Measurements from ENCODE around the gene USP10. TPM values are rescaled to one million over a fixed set of nuclear protein-coding genes. Genes with fewer than 3 reads are reported as not detected.
A peak's percentile ranks its signal among the peaks of the same experiment; 100 is the strongest.

The USP10 gene
- total RNA-seq, 4 donors from 2014 or later, result 31.7 to 56.1 (median 43.2) TPM

DNA sequence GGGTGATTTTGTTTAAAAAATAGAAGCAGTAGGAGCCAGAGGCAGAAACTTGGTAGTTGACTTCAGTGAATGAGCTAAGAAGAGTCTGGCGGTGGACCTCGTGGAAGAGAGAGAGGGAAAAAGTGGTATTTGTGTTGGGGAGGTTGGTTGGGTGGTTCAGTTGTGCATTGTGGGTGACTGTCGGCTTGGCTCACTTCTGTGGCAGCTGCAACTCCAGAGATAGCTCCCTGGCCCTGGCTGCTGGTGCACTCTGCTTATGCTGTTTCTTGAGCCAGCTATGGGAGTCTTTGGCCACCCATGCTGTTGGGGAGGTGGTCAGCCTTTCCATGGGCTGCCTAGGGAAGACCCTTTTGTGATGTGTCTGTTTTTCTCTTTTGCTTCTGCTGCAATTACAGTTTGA is 69.6 kb downstream of the USP10 start:
- Histone ChIP-seq H3K4me1 (peaks cover 0 to 19% (median 0%) of the 10 kb centered on the region in 4 donors), H3K27me3 (no peaks in the 10 kb centered on the region), H3K4me3 (no peak overlapping the region), H3K27ac (no peak overlapping the region), H3K36me3 (peaks cover 0 to 81% (median 12%) of the 10 kb centered on the region in 3 donors), H3K9me3 (no peaks in the 10 kb centered on the region)
- TF ChIP-seq EP300 (IDR thresholded peaks at IDR 0.05) (no peak), POLR2A (IDR thresholded peaks at IDR 0.05) (no peak)
- TF ChIP-seq, protein P1, sequence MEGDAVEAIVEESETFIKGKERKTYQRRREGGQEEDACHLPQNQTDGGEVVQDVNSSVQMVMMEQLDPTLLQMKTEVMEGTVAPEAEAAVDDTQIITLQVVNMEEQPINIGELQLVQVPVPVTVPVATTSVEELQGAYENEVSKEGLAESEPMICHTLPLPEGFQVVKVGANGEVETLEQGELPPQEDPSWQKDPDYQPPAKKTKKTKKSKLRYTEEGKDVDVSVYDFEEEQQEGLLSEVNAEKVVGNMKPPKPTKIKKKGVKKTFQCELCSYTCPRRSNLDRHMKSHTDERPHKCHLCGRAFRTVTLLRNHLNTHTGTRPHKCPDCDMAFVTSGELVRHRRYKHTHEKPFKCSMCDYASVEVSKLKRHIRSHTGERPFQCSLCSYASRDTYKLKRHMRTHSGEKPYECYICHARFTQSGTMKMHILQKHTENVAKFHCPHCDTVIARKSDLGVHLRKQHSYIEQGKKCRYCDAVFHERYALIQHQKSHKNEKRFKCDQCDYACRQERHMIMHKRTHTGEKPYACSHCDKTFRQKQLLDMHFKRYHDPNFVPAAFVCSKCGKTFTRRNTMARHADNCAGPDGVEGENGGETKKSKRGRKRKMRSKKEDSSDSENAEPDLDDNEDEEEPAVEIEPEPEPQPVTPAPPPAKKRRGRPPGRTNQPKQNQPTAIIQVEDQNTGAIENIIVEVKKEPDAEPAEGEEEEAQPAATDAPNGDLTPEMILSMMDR (IDR thresholded peaks at IDR 0.05), result no peak
- DNase-seq (ENCODE audit: low spot score in 2 of 2), result no peak
- 86 to 94% methylated on average over 3 of the region's 3 CpGs for WGBS, 2 donors

DNA sequence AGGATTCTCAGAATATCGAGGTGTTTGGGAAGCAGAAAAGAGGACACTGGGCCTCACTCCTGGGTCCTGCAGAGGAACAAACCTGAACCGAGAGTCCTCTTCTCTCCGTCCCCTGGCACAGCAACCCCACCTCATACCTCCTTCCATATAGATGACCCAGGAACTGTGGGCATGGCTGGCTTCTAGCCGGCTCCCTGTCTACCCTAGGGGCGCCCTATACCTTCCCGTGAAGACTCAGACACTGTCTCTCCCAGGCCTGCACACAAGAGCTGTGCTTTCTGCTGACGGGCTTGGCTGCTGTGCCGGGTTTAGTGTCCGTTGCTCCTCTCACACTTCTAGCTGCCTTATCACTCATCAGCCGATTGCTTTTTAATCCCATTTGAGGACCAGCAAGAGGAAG is 73.5 kb downstream of the USP10 start:
- WGBS, 2 donors, result 85 to 90% methylated on average over 10 of the region's 10 CpGs
- TF ChIP-seq EP300 (IDR thresholded peaks at IDR 0.05) (no peak), POLR2A (IDR thresholded peaks at IDR 0.05) (no peak)
- TF ChIP-seq, protein P1 (IDR thresholded peaks at IDR 0.05), result no peak
- peaks cover 0 to 92% (median 0%) of the 10 kb centered on the region in 3 donors for H3K36me3 ChIP-seq
- H3K4me1 ChIP-seq, result peaks cover 0 to 3% (median 0%) of the 10 kb centered on the region in 4 donors
- no peaks in the 10 kb centered on the region for H3K27me3 ChIP-seq
- DNase-seq (ENCODE audit: low spot score in 2 of 2), result no peak
- H3K9me3 ChIP-seq, result no peaks in the 10 kb centered on the region
- no peak overlapping the region for H3K4me3 ChIP-seq
- H3K27ac ChIP-seq, result peak overlapping the region in 1 of 4 donors; percentile 18

DNA sequence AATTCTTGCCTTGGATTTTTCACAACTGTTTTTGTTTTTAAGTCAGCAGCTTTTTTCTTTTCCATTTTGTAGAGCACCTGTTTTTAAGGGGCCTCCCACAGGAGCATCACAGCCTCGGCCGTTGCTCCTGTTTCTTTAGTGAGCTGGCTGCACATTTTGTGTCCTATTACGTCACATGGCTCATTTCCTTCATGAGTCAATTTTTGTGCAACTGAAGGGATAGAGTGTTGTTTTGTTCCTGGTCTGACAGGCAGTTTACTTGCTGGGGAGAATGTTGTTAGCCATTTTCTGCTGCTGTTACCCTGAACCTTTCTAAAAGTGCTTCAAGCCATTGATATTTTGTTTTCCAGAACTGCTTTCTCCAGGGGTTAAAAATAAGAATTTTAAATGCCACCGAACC is 75.0 kb downstream of the USP10 start:
- Histone ChIP-seq H3K27ac (peak overlapping the region in 3 of 4 donors; percentile 52 to 78 (median 62)), H3K4me3 (no peak overlapping the region), H3K36me3 (peaks cover 0 to 91% (median 0%) of the 10 kb centered on the region in 3 donors), H3K9me3 (no peaks in the 10 kb centered on the region), H3K4me1 (no peaks in the 10 kb centered on the region), H3K27me3 (no peaks in the 10 kb centered on the region)
- DNase-seq (ENCODE audit: low spot score in 2 of 2), result peak; percentile 41 to 69
- TF ChIP-seq, protein P1 (IDR thresholded peaks at IDR 0.05), result no peak
- no peak for TF ChIP-seq POLR2A (IDR thresholded peaks at IDR 0.05)
- TF ChIP-seq EP300 (IDR thresholded peaks at IDR 0.05), result peak in 1 of 2 donors; percentile 84
- 46 to 54% methylated on average over 4 of the region's 4 CpGs for WGBS, 2 donors

- Histone ChIP-seq H3K4me3 (no peak overlapping the region), H3K27ac (peak overlapping the region in 3 of 4 donors; percentile 46 to 78 (median 52)), H3K9me3 (no peaks in the 10 kb centered on the region), H3K36me3 (peaks cover 0 to 95% (median 0%) of the 10 kb centered on the region in 3 donors), H3K27me3 (no peaks in the 10 kb centered on the region), H3K4me1 (no peaks in the 10 kb centered on the region)
- WGBS, 2 donors, result 90 to 93% methylated on average over 14 of the region's 14 CpGs
- TF ChIP-seq POLR2A (IDR thresholded peaks at IDR 0.05) (no peak), EP300 (IDR thresholded peaks at IDR 0.05) (no peak)
- TF ChIP-seq, protein P1 (IDR thresholded peaks at IDR 0.05), result no peak
- DNase-seq (ENCODE audit: low spot score in 2 of 2), result no peak
Measured at GRCh38 chr16:84775262-84775810, 75.5 kb downstream of the USP10 start.

- H3K27ac ChIP-seq, result no peak overlapping the region
- WGBS, 2 donors, result 78 to 83% methylated on average over 4 to 5 of the region's 5 CpGs
- H3K4me1 ChIP-seq, result peaks cover 0 to 7% (median 0%) of the 10 kb centered on the region in 4 donors
- no peak overlapping the region for H3K4me3 ChIP-seq
- TF ChIP-seq, protein P1 (IDR thresholded peaks at IDR 0.05), result no peak
- TF ChIP-seq POLR2A (IDR thresholded peaks at IDR 0.05) (no peak), EP300 (IDR thresholded peaks at IDR 0.05) (no peak)
- no peaks in the 10 kb centered on the region for H3K27me3 ChIP-seq
- no peaks in the 10 kb centered on the region for H3K9me3 ChIP-seq
- no peak for DNase-seq (ENCODE audit: low spot score in 2 of 2)
- H3K36me3 ChIP-seq, result peaks cover 0 to 77% (median 0%) of the 10 kb centered on the region in 3 donors
Measured at GRCh38 chr16:84777435-84777834, 77.6 kb downstream of the USP10 start.

All from tibial nerve (tissue), 4 donors.